ENCODE measurements around the gene GDI1.

Gene GDI1

GRCh38 chrX:154439841-154440240 is 2.9 kb downstream of the GDI1 start:
- H3K4me3 ChIP-seq (ENCODE audit: low read depth, low read length), result no peak overlapping the region
- TF ChIP-seq, protein P1, sequence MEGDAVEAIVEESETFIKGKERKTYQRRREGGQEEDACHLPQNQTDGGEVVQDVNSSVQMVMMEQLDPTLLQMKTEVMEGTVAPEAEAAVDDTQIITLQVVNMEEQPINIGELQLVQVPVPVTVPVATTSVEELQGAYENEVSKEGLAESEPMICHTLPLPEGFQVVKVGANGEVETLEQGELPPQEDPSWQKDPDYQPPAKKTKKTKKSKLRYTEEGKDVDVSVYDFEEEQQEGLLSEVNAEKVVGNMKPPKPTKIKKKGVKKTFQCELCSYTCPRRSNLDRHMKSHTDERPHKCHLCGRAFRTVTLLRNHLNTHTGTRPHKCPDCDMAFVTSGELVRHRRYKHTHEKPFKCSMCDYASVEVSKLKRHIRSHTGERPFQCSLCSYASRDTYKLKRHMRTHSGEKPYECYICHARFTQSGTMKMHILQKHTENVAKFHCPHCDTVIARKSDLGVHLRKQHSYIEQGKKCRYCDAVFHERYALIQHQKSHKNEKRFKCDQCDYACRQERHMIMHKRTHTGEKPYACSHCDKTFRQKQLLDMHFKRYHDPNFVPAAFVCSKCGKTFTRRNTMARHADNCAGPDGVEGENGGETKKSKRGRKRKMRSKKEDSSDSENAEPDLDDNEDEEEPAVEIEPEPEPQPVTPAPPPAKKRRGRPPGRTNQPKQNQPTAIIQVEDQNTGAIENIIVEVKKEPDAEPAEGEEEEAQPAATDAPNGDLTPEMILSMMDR (IDR thresholded peaks at IDR 0.05; ENCODE audit: low read depth, low read length, missing control alignments), result no peak
- DNase-seq (ENCODE audit: low read depth), result no peak

- H3K4me3 ChIP-seq (ENCODE audit: low read depth, low read length), result no peak overlapping the region
- DNase-seq (ENCODE audit: low read depth), result no peak
- TF ChIP-seq, protein P1 (IDR thresholded peaks at IDR 0.05; ENCODE audit: low read depth, low read length, missing control alignments), result no peak
Measured at GRCh38 chrX:154440623-154441357, 3.8 kb downstream of the GDI1 start.

- DNase-seq (ENCODE audit: low read depth), result no peak
- TF ChIP-seq, protein P1 (IDR thresholded peaks at IDR 0.05; ENCODE audit: low read depth, low read length, missing control alignments), result no peak
- no peak overlapping the region for H3K4me3 ChIP-seq (ENCODE audit: low read depth, low read length)
Measured at GRCh38 chrX:154441564-154441963, 4.6 kb downstream of the GDI1 start.

- TF ChIP-seq, protein P1 (IDR thresholded peaks at IDR 0.05; ENCODE audit: low read depth, low read length, missing control alignments), result no peak
- H3K4me3 ChIP-seq (ENCODE audit: low read depth, low read length), result no peak overlapping the region
- DNase-seq (ENCODE audit: low read depth), result no peak
Measured at GRCh38 chrX:154441984-154442707, 5.2 kb downstream of the GDI1 start.

DNA sequence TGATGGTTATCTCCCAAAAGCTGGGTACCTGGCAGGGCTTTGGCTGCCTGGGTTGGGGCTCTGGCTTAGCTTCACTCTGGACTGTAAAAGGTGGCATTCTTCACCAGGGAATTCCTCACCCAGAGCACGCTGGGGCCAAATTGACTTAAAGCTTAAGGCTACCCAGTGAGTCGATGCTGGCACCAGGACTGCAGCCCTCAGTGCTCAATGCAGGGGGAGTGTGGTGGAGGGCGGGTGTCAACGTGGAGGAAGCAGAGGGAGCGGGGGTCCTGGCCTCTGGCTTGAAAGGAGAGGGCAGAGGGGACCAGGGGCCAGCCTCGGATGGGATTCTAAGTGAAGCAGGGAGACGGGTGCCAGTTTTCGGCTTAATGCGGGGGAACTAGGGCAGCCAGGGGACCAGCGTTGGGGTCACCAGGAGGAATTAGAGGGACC is 6.5 kb downstream of the GDI1 start:
- TF ChIP-seq, protein P1 (IDR thresholded peaks at IDR 0.05; ENCODE audit: low read depth, low read length, missing control alignments), result no peak
- peak overlapping the region; percentile 39 for H3K4me3 ChIP-seq (ENCODE audit: low read depth, low read length)
- DNase-seq (ENCODE audit: low read depth), result no peak

DNA sequence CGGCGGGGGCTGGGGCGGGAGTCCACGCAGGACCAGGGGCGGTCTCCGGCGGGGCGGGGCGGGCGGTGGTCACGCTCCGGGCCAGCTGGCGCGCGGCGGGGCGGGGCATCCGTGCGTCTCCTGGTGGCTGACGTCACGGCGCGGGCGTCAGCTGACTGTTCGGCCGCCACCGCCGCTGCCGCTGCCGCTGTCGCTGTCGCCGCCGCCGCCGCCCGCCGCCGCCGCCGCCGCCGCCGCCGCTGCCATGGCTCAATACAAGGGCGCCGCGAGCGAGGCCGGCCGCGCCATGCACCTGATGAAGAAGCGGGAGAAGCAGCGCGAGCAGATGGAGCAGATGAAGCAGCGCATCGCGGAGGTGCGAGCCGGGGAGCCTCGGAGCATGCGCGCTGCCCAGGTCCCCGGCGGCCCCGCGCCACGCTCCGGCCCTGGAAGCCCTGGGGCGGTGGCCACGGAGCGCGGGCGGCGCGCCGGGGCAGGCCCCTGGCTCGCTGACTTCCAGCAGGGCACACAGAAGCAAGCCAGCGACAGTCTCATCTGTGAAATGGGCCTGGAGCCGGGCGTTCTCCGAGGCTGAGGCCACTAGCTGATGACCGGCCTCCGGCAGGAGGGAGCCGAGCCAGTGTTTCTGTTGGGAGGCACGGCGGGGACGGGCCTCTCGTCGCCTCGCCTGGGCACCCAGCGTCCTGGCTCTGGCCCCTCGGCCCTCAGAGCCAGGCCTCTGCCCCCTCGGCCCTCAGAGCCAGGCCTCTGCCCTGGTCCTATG is 7.2 kb downstream of the GDI1 start, which contains the start of gene FAM50A:
Gene FAM50A (plus strand): TSS at position 150 of the 763 bp plus-strand sequence. CDS start 95 bp downstream, at position 245.
- no peak for DNase-seq (ENCODE audit: low read depth)
- peak within 1 kb of the TSS; percentile 82 for H3K4me3 ChIP-seq (ENCODE audit: low read depth, low read length)
- TF ChIP-seq, protein P1 (IDR thresholded peaks at IDR 0.05; ENCODE audit: low read depth, low read length, missing control alignments), result no peak

All from GM12864 (cell line).